Measurements from ENCODE around the gene GPATCH4.
A peak's percentile ranks its signal among the peaks of the same experiment; 100 is the strongest.

- TF ChIP-seq CTCF (IDR thresholded peaks at IDR 0.05), result peak; percentile 82
- no peak for TF ChIP-seq ZFX (IDR thresholded peaks at IDR 0.05; ENCODE audit: borderline replicate concordance)
Measured at GRCh38 chr1:156618853-156619581, 17.7 kb upstream of the GPATCH4 start, which contains the start of gene HAPLN2.

All from 22Rv1 (cell line).